ENCODE results near the gene IQSEC1. TPM values are rescaled to one million over a fixed set of nuclear protein-coding genes. Genes with fewer than 3 reads are reported as not detected.

IQSEC1 gene
- total and polyA plus RNA-seq, 9 of the 15 experiments (the other 6 are each of a cell fraction or from before 2014, with no cell fraction given): 0.56 to 39.0 (median 6.8) TPM

DNA sequence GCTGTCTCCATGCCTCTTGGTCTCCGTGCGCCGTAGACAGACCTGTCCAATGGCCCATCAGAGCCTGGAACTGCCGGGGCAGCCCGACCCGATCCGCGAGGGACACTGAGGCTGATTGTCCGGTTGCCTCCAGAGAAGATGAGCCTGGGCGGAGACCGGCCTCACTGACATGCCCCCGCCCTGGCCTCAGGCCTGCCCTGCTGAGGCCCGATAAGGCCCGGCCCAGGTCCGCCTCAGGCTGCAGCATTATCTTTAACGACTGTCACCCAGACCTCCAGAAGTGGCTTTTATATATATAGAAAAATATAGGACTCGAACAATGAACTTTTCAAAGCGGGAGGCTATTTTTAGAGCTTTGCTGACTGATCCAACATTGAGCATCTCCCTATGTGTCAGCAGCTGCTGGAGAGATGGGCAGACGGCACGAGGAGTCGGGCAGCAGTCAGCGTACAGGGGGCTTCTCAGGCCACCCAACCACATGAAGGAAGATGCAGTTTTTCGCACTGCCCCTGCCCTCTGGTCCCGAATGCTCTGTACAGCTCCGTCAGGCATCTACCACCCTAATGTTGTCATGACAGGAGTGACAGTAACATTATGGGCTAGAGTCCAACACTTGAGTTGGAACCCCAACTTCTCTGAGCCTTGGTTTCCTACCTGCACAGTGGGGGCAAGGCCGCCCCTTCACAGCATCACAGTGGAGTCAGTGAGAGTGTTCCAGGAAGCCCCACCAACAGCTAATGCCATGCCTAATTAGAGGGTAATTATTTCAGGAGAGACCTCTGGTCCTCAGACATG is 119.8 kb downstream of the IQSEC1 start (continued):
- TF ChIP-seq, protein P1, sequence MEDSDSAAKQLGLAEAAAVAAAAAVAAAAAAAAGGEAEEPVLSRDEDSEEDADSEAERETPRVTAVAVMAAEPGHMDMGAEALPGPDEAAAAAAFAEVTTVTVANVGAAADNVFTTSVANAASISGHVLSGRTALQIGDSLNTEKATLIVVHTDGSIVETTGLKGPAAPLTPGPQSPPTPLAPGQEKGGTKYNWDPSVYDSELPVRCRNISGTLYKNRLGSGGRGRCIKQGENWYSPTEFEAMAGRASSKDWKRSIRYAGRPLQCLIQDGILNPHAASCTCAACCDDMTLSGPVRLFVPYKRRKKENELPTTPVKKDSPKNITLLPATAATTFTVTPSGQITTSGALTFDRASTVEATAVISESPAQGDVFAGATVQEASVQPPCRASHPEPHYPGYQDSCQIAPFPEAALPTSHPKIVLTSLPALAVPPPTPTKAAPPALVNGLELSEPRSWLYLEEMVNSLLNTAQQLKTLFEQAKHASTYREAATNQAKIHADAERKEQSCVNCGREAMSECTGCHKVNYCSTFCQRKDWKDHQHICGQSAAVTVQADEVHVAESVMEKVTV (CRISPR knock-in tag; IDR thresholded peaks at IDR 0.05): no peak
- peak; percentile 64 to 97; a peak in 2 of 4 replicates for TF ChIP-seq UBTF (IDR thresholded peaks at IDR 0.05; ENCODE audit: borderline replicate concordance in 1 of 2, low read depth in 2 of 2, low read length in 2 of 2)
- peak; percentile 24; the same call in 1 of the 2 replicates for TF ChIP-seq MXI1 (IDR thresholded peaks at IDR 0.05; ENCODE audit: low read depth, low read length)
- no peak for TF ChIP-seq ZNF785 (CRISPR knock-in tag; IDR thresholded peaks at IDR 0.05)
- TF ChIP-seq RFX7 (CRISPR knock-in tag; IDR thresholded peaks at IDR 0.05): no peak
